Kidney glomerular epithelial cell (primary cell): ENCODE results near the gene VEGFB.
A peak's percentile ranks its signal among the peaks of the same experiment; 100 is the strongest.

Experiments
- DNase-seq: peaks from one replicate; lab custom pipeline; 2025; lab: John Stamatoyannopoulos, UW

Gene VEGFB

GRCh38 chr11:64262271-64263002, 28.1 kb downstream of the VEGFB start:
- DNase-seq: no peak

- DNase-seq: no peak
These were observed 28.9 kb downstream of the VEGFB start for GRCh38 chr11:64263021-64263946.

GRCh38 chr11:64263947-64264317, 29.5 kb downstream of the VEGFB start:
- DNase-seq: no peak

- no peak for DNase-seq
These were observed 30.0 kb downstream of the VEGFB start for GRCh38 chr11:64264371-64264852.

GRCh38 chr11:64265176-64266160, 31.1 kb downstream of the VEGFB start:
- no peak for DNase-seq

GRCh38 chr11:64266339-64266738, 32.0 kb downstream of the VEGFB start:
- no peak for DNase-seq

- DNase-seq: no peak
These were observed 33.0 kb downstream of the VEGFB start for GRCh38 chr11:64267207-64267945.

- DNase-seq: no peak
These were observed 33.9 kb downstream of the VEGFB start for GRCh38 chr11:64268025-64268892.

GRCh38 chr11:64268893-64269539, 34.6 kb downstream of the VEGFB start:
- no peak for DNase-seq

- peak; percentile 96 for DNase-seq
These were observed 35.3 kb downstream of the VEGFB start for GRCh38 chr11:64269540-64270220.

GRCh38 chr11:64275031-64275800, 40.8 kb downstream of the VEGFB start:
- no peak for DNase-seq

- DNase-seq: no peak
These were observed 41.5 kb downstream of the VEGFB start for GRCh38 chr11:64275841-64276240.

- DNase-seq: no peak
These were observed 42.5 kb downstream of the VEGFB start for GRCh38 chr11:64276653-64277431.

- no peak for DNase-seq
These were observed 44.3 kb downstream of the VEGFB start for GRCh38 chr11:64278576-64279190.

- DNase-seq: no peak
These were observed 47.8 kb downstream of the VEGFB start for GRCh38 chr11:64281957-64282770.

GRCh38 chr11:64283092-64283491, 48.7 kb downstream of the VEGFB start:
- DNase-seq: no peak
